HG03565 (cell line): Measurements from ENCODE around the gene GBA2.

ENCODE experiments used
- ATAC-seq: cut with Tn5 transposase; IDR thresholded peaks from one replicate; pipeline ENCODE4 v1.9.1; 2021; ENCODE audit warnings: mild to moderate bottlenecking, moderate library complexity; ENCODE audit not compliant: unreplicated experiment

Gene GBA2

DNA sequence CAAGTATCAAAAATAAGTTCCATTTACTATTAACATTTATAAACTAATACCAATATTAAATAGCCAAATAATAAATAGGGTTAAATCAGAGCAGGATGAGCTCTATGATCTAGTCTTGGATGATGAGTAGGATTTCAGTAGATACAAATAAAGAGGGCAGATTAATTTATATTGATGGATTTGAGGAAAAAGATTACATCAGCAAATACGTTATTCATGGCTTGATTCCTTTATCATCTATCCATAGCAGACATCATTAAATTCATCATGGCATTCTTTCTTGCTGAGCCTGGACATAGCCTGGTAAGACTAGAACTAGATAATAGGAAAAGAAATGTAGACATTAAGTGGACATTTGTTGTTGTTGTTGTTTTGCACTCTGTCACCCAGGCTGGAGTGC, 18.4 kb upstream of the GBA2 start:
- no peak for ATAC-seq

DNA sequence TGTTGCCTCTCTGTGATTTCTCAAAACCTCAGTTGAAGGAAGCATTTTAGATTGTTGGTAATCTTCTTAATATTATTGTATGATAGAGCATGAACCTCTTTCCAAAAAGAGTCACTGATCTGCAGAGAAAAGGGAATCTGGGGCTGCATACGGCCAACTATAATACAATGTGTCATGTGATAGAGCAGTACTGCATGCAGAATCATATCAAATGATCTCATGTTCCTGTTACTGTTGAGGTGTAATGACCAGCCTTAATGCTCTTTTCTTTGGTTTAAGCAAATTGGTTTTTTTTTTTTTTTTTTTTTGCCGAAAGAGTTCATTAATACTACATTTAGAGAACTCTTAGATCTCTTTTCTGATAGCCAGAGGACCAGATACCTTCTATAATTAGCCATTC, 18.0 kb upstream of the GBA2 start:
- no peak for ATAC-seq

DNA sequence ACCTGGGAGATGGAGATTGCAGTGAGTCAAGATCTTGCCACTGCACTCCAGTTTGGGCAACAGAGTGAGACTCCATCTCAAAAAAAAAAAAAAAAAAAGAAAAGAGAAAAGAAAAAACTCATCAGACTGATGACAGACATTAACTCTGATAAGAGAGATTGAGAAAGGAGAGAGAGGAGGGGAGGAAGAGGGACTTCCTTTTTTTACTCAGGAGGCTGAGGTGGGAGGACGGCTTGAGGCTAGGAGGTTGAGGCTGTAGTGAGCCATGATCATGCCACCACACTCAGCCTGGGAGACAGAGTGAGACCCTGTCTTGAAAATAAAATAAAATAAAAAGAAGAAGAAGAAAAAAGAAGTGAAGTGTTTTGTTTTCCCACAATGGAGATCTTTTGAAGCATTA, 14.8 kb upstream of the GBA2 start:
- ATAC-seq = no peak

DNA sequence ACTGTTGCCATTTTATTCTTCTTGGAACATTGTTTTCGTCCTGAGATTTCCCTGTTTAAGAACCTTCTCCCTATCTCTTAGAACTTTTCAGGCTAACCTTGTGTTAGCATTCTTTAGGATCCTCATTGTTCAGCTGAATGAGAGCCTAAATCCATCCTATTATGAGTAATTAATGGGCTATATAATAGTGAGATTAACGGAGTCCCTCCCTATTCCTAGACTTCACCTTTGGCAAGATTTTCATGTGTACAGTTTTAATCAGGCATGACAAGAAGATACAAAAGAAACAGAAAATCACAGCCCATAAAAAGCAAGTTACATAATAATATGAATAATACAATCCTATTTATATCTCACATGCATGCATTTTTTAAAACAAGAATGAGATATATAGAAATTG, 14.2 kb upstream of the GBA2 start:
- no peak for ATAC-seq

DNA sequence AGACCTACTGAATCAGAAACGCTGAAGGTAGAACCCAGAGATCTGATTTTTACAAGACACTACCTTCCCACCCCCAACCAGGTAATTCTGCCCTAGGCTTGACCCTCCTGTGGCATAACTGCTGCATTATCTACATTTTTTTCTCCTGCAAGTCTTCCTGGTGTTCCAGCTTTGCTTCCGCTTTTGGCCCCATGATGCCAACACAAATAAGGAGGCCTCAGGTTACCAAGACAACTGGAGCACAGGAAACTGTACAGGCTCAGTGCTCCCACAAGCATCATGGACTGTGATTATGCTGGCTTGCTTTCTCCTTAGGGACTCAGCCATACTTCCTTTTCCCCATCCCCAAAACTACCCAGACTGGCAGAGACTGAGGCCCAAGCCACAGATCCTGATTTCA, 11.6 kb upstream of the GBA2 start:
- no peak for ATAC-seq

DNA sequence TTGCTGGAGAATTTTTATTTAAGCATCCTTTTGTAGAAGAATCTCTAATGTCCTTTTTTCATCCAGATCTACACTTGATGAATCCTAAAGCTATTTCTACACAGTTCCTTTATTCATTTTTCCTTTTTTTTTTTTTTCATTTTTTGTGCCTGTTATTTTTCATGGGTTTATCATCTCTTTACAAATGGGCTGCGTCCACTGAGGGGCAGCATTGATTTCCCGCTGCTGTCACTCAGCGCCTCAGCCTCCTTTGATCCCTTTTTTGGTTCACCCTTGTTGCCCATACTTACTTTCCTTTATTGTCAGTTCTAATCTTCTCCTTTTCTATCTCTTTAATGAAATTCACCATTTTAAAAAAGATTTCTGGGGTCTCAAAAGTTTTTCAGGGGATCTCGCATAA, 10.8 kb upstream of the GBA2 start:
- no peak for ATAC-seq

DNA sequence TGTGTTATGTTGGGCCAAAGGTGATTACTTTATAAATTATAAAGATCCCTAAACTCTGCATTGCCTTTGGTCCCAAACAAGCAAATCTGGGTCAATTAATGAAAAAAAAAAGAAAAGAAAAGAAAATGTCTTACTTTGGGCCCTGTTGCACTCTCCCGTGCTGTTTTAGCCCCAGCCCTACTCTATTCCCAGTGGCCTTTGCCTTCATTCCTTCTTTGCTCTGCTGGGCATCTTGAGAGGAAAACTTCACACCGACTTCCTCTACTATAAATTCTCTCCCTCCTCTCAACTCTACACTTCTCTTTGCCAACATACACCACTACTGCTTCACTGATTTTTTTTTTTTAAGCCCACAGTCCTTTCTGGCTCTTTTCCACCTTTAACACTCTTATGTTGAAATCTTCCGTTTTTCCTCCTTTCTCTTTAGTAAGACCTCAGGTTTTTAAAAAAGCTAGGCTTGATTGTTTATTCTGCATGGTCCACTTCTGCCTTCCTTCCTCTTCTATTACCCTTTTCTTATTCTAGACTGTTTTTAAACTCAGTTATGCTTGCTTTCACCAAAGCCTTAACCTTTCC, 9.5 kb upstream of the GBA2 start:
- ATAC-seq = no peak

DNA sequence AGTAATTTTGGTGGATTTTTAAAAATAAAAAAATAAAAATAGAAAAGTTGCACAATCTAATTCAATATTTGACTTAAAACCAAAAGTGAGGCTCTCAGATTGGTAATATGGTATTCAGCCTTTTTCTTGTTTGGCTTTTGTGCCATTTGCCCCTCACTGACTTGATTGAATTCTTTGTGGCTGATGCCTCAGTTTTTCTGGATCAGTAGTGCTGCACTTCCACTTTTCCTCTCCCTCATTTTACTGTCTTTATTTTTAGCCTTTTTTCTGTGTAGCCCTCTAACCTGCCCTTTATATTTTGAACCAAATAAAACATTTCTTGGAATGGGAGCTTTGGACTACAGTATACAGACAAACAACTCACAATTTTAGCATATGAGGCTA, 8.9 kb upstream of the GBA2 start:
- ATAC-seq = no peak

DNA sequence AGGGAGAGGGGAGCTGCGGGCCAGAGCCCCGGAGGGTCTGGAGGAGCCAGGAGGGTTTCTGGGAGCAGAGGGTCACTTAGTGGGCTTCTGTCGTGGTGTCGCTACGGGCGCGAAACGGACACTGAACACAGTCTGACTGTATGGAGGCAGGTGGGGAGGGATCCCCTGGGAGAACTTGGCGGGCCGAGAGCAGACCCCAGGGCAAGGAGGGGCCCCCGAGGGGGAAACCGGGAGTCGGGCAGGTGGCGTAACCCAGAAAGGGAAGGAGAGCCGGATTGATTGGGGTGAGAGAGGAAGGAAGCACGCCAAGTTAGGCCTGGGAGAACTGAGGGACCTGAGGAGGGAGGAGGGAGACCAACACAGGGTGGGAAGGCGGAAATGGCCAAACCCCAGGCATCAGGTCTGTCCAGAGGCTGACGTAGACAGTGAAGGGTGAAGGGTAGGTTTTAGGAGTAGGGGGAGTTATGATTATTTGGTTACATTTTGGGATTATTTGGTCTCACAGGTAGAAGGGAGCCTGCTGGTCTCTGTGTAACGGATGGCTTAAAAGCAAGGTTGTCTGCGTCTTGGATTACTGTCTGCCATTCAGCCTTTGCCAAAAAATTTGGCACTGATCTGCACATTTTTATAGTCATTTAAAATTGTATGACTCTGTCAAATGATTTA, 8.3 kb upstream of the GBA2 start:
- no peak for ATAC-seq

DNA sequence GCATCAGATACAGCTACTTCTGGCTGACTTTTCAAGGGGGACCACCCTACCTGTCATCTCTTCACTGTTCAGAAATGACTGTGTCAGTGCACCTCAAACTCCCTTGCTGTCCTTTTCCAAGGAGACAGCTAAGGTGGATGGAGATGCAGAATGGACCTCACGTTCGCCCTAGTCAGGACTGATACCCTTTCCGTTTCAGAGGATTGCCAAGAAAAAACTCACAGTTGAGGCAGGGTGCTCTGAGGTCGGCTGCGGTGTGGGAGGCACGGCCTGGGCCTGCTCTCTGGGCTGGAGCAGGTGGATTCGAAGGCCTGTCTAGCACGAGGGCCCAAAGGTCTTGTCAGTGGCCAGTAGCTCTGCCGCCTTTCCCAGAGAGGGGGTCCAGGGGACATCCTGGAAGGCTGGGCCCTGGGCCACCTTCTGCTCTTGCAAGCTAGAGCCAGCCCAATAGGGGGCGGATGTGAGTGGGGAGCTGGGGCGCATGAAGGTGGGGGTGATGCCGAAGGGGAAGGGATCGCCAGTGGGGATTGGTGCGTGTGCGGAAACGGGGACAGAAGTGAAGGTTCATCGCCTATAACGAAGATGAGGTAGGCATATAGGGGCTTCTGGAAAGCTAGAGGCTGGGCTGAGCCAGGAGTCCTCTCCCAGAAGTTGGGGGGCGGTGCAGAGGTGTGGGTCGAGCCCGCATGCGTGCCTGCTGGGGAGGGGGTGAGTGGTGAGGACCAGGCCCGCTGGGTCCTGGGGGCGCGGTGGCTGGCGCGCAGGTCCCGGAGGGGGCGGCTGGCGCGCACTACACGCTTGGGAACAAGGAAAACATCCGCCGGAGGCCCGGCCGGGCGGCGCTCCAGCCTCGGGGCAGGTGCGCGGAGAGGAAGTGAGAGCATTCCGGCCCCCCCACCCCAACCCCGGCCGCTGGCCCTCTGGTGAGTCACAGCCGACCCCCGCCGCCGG, 7.5 kb upstream of the GBA2 start:
- ATAC-seq = no peak

DNA sequence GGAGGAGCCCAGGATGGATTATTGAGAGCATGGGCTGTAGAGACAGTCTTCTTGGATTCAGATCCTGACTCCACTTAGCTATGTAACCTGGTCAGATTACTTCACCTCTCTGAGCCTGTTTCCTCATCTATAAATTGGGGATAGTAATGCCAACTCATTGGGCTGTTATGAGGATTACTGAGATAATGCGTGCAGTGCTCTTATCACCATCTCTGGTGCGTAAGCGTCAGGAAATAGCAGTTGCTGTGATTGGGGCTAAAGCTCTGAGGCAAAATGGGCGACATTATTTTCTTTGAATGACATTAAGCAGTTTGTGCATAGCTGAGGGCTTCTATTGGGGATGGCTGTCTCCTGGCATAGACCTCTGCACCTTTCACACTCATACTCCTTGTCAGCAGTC, 6.0 kb upstream of the GBA2 start:
- ATAC-seq = no peak

DNA sequence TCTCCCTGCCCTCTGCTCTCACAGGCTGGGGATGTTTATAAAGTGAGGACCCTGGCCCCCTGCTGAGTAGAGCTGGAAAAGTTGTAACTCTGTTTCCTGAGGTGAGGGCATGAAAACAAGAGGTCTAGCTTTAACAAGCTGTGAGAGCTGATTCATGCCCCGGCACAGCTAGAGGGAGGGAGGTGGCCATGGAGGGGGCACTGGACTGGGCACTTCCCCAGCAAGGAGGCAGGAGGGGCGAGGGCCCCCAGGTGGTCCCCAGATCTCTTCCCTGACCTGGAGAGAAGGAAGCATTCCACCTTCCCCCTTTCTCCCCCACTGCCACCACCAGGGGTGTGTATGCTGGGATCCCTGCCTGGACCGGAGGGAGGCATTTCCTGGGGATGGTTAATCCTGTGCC, 5.2 kb upstream of the GBA2 start, which contains the start of gene MSMP:
Gene MSMP (minus strand): TSS at position 13 of the 400 bp plus-strand sequence. CDS start 147 bp downstream, outside the sequence.
- no peak for ATAC-seq

DNA sequence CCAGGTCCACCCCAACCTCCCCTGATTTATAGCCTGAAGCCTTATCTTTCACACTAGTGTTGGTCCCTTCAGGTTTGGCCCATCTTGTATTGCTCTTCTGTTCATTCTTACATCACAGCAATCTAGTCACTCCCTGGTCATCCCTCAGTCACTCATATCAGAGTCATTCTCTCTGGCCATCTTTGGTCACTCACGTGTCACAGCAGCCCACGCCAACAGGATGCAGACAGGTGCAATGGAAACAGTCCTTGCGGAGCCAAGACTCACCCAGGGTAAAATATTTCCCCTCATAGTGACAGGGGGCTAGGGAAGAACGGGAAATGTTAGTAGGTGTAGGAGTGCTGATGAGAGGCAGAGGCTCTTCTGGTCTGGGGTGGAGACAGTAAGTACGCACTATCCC, 4.4 kb upstream of the GBA2 start:
- ATAC-seq = no peak

DNA sequence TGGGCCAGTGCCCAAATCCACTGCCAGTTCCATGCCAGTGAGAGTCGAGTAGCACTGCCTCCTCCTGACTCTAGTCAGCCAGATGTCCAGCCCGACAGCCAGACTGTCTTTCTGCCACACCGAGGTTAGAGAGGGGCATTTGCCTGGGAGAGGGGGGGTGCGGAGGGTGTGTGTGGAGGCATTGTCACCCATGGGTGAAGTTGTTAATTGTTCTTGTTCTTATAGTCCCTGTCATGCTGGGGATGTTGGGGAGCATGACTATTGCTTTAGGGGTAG, 1.2 kb upstream of the GBA2 start:
- ATAC-seq = no peak

DNA sequence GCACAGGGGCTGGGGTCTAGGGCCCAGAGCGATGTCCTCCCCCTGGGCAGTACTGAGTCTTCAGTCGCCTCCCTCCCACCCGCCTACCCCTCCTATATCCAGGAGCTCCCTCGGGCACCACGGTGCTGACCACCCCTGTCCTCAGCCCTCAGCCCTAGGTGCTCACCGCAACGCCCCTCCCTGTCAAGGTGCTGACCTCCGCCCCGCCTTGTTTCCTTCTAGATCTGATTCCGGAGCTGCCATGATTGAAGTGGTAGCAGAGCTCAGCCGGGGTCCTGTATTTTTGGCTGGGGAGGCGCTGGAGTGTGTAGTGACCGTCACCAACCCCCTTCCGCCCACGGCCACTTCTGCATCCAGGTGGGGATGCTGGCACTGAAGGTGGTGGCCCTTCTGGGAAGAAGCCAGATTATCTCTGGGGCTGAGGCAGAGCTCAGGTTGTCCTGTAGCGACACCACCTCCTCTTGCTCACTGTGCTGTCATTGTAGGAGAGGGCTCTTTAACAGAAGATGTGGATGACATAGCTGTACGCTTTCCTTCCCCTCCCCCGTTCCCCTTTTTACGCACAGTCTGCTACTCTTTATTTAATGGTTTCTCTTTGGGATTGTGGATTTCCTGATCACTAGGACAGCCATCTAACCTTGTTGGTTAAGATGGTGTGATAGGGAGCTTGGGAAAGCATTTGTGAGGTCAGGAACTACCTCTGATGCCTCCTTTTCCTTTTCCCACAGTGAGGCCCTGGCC, 657 bp upstream of the GBA2 start:
- peak; percentile 17 for ATAC-seq

DNA sequence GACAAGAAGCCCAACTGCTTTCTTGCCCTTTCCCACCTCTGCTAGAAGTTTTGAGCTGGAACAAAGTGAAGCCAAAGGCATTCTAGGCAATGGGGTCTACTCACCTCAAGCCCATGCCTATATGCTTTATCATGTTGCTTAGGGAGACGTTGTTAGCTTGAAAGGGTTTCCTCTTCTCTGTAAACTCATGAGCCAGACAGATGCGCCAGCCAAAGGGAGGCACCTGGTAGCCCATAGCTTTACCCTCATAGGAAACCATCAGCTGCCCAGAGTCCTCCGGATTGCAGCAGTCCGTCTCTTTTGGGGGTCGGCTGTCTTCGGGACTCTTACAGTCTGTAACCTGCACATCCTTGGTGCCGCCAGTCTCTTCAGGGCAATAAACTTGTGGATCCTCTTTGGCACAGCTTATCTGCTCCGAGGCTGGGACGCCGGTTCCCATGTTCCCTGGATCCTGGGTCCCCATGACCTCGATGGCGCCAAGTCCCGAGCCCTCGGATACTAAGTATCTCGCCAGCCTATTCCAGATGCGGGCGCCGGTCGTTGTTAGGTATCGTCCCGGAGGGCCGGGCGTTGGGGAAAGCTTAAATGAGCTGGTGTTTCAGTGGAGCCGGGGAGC, 678 bp downstream of the GBA2 start:
- ATAC-seq = no peak

DNA sequence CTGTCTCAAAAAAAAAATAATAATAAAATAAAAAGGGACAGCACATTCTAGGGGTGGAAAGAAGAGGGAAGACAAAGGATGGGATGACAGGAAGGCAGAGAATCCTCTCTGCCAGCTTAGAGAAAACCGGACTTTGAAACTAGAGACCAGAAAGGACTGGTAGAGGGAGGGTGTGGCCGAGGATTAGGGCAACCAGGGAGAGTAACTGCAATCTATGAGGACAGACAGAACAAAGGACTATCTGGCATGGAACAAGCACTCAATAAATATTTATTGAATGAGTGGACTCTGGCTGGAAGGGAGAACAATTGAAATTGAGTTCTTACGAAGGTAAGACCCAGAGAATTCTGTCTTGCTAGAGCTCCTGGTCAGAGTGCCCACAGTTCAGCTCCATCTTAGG, 2.4 kb downstream of the GBA2 start:
- no peak for ATAC-seq

DNA sequence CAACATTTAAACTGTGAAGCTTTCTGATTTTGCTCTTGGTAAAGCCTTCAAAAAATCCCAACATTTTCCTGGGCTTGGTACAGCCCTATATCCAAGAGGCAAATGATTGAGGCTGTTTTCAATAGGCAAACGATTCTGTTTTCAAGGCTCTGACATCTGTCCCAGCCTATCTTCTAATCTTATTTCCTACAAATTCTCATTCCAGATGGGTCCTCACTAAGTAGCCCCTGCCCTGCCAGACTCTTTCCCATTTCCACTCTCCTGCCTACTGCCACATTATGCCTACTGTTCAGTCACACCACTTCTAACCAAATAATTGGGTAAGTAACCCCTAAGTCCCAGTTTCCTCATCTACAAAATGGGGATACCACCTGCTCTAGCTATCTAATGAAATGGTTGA, 3.5 kb downstream of the GBA2 start:
- no peak for ATAC-seq

DNA sequence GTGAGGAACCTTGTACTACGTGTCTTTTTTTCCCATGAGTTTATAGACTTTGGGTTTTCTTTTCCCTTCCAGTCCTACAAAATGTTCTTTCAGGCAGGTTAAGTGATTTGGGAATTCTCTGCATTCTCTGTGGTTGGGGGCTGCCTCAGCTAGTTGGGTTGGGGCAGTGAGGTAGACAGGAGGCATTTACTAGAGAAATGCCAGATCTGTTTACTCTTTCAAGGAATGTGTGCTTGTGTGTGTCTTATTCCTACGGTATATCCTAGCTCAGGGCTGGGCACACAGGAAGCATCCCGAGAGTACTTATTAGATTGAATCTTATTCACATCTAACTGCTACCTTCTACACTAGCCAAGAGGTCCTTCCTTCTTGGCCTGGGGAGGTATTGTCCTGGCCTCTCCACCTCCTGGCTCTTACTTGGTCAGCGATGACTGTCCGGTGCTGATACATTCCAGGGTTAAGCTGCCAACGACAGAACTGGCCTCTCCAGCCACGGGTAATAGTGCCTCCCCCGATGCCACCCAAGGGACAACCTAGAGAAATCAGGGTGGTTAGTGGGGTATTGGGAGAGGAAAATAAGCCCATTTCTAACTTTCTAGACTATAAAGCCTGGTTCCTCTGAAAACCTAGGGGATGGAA, 5.0 kb downstream of the GBA2 start:
- ATAC-seq = no peak

DNA sequence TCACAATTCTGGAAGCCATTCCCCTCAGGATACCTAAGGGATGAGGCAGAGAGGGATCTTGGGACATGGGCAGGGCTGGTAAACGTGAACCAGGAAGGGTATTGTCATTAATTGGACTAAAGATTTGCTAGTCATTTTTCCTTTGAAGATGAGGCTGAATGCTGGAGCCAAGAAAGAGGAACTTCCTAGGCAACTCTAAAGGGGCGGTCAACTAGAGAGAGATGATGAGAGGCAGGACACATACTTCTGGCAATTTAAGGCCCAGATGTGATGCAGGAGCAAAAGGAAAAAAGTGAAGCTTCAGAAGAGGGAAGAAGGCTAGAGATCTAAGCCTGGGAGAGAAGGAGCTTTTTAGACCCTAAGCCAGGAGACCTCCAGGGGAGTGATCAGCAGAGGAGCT, 5.6 kb downstream of the GBA2 start:
- no peak for ATAC-seq

DNA sequence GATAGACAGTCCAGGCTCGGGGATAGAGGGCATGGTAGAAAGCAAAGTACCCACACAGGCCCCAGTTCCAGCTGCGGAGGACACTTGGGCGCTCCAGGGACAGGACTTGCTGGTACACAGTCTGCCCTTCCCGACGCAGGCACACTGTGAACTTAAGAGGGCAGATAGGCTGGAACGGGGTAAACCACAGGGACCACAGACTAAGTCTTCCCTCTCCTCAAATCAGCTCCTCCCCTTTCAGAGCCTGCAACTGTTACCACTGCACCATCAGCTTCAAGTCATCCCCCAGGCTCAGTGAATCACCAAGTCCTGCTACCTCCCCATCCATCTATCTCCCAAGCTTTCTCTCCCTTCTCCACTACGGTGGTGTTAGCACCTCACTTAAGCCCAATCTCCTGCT, 7.3 kb downstream of the GBA2 start:
- no peak for ATAC-seq
